GM12801 (cell line): ENCODE data around the gene CXCR4.

Experiments used
- CTCF ChIP-seq: IDR thresholded peaks from one replicate; pipeline ENCODE4 v1.5.1; 2011; ENCODE audit warnings: control low read depth; ENCODE audit not compliant: insufficient read length; ENCODE audit errors: extremely low read depth

The CXCR4 gene

GRCh38 chr2:136080114-136080513 lies 37.8 kb downstream of the CXCR4 start:
- no peak for TF ChIP-seq CTCF

- no peak for TF ChIP-seq CTCF
Observed at GRCh38 chr2:136077107-136077506, 40.8 kb downstream of the CXCR4 start.

- no peak for TF ChIP-seq CTCF
Observed at GRCh38 chr2:136075476-136075875, 42.5 kb downstream of the CXCR4 start.

- no peak for TF ChIP-seq CTCF
Observed at GRCh38 chr2:136072621-136073020, 45.3 kb downstream of the CXCR4 start.

GRCh38 chr2:136070913-136071312 lies 47.0 kb downstream of the CXCR4 start:
- no peak for TF ChIP-seq CTCF

- no peak for TF ChIP-seq CTCF
Observed at GRCh38 chr2:136069773-136070172, 48.2 kb downstream of the CXCR4 start.

GRCh38 chr2:136068581-136069227 lies 49.2 kb downstream of the CXCR4 start:
- TF ChIP-seq CTCF = no peak
